NCI-H2107 (cell line): ENCODE results near the gene MAPK1IP1L.
"Not testable (repeated sequence)": the region's sequence is repeated elsewhere in the genome, so short reads cannot be mapped to it uniquely, and the experiment has no call there.

ENCODE experiments used
- DNase-seq: peaks from one replicate; lab custom pipeline; 2025; lab: John Stamatoyannopoulos, UW

The MAPK1IP1L gene

DNA sequence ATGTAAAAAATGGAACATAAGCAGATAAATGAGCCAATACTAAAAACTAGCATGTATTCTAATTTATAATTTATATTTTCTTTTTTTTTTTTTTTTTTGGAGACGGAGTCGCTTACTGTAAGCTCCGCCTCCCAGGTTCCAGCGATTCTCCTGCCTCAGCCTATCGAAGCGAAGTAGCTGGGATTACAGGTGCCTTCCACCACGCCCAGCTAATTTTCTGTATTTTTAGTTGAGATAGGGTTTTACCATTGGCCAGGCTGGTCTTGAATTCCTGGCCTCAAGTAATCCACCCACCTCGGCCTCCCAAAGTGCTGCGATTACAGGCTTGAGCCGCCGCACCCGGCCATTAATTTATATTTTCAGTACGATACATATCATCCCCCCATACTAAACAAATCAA lies 2.7 kb downstream of the MAPK1IP1L start:
- DNase-seq, result no peak

DNA sequence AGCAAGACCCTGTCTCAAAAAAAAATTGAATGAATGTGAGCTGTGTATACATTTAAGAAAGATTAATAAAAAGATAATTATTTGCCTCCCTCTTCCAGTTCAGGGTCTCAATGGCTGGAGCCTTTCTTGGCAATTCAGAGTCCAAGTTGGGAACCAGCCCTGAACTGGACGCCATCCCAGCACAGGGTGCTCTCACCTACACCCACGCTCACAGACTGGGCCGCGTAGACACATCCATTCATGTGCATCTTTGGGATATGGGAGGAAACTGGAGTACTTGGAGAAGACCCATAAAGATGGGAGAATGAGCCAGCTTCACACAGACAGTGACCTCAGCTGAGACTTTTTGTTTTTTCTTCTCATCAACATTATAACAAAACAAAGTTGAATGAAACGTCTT lies 6.5 kb downstream of the MAPK1IP1L start:
- DNase-seq, result no peak

DNA sequence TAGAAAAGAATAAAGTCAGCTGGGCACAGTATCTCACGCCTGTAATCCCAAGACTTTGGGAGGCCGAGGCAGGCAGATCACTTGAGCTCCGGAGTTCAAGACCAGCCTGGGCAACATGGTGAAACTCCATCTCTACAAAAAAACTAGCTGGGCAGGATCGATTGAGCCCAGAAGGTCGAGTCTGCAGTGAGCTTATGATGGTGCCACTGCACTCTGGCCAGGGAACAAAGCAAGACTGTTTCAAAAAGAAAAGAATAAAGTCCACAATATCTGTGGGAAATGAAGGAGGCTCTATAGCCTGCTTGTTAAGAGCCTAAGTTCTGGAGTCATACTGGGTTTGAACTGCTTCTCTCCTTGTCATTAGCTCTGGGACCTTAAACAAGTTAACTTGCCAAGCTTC lies 7.9 kb downstream of the MAPK1IP1L start:
- DNase-seq, result no peak

DNA sequence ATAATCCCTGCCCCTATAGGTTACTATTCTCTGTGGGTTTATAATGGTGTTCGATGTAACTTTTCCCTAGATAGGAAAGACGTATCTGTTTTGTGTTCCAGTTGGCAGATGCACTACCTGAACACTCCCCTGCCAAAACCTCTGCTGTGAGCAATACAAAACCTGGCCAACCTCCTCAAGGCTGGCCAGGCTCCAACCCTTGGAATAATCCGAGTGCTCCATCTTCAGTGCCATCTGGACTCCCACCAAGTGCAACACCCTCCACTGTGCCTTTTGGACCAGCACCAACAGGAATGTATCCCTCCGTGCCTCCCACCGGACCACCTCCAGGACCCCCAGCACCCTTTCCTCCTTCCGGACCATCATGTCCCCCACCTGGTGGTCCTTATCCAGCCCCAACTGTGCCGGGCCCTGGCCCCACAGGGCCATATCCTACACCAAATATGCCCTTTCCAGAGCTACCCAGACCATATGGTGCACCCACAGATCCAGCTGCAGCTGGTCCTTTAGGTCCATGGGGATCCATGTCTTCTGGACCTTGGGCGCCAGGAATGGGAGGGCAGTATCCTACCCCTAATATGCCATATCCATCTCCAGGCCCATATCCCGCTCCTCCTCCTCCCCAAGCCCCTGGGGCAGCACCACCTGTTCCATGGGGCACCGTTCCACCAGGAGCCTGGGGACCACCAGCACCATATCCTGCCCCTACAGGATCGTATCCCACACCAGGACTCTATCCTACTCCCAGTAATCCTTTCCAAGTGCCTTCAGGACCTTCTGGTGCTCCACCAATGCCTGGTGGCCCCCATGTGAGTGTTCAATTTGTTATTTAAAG lies 11.3 kb downstream of the MAPK1IP1L start:
- no peak for DNase-seq

DNA sequence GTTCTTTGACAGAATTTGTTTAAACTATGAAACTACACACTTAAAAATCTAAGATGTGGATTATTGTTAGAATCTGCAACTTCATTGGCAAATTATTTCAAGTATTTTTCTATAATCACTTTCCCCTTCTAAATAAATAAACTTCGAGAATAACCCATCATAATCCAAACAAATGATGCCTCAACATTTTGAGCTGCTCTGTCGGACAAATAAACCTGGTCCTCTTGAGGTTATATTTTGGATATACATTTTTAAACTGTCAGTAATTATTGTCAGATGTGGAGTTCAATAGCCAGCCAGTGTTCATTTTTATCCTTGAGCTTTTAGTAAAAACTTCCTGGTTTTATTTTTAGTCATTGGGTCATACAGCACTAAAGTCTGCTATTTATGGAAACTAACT lies 13.4 kb downstream of the MAPK1IP1L start:
- DNase-seq, result not testable (repeated sequence)

DNA sequence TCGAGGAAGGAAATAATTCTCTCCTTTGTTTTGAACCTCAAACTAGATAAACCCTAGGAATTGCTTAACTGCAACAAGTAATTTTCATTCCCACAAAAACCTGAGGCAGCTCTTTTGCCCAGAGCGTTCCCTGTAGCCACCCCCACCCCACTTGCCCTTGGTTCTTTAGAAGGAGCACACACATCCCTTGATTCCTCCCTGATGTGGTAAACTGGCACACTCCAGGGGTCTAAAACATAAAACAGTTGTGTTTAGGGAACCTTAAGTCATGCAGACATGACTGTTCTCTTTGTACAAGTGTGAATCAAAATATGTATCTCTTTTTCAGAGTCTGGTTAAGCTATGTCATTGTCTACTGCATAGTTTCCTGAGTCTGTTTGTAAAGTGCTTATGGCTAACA lies 14.0 kb downstream of the MAPK1IP1L start:
- DNase-seq, result no peak

DNA sequence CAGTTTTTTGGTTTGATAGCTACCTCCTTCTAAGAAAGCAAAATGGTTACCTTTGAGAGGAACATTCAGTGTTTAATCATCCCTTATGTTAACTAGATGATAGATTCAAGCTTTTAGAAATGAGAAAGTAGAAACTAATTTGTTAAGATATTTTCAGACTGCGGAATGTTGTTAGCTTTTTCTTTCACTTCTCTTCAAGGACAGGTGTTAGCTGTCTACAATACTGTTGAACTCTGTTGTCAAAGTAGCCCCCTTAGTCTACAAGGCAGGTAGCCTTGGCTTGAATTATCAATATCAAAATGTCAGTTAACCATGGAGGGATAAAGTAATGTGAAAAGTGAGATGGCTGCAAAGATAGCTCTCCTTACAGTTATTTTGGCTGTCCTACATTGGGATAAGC lies 14.8 kb downstream of the MAPK1IP1L start:
- DNase-seq, result no peak

DNA sequence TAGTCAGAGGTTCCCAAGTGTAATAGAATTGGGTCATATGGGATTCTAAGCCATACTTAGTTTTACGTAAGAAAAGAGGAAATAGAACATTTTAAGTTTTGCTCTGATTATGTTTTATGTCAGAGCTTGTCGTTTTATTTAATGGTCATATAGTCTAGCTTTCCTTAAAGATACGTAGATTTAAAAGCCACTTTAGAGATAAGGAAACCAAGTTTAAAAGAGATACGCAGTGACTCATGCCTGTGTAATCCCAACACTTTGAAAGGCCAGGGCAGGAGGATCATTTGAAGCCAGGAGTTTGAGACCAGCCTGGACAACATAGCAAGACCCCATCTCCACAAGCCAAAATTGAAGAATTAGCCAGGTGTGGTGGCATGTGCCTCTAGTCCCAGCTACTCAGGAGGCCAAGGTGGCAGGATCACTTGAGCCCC lies 19.5 kb downstream of the MAPK1IP1L start:
- DNase-seq, result no peak

DNA sequence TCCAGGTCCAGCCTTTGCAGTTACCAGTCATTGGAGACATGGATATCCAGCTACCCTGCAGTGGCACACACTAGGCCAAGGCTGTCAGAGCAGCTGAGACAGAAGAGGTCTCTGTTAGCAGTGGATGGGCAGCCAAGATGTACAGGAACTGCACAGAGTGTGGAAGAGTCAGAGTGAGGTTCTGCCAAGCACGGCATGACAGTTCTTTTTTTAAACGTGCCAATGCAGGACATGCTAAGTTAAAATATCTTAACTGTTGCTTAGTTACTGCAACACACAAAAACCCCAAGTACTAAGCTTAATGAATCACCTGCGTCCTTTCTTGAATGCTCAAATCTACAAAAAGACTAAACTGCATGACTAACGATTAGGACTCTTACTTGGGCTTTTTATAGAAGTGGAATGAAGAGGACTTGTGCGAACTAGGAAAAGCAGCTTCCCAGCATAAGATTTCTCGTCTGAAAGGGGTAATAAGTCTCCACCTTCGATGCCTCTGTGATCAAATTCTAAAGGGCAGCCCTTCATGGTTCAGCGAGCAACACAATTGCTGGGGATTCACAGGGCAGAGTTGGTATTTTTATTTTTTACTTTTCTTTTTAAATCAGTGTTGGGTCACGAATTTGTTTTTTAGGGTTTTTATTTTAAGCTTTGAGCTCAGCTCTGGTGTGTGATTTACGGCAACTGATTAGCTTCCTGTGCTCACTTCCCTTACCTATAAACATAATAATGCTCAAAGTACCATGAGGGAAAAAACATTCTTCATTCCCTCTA lies 20.6 kb downstream of the MAPK1IP1L start:
- no peak for DNase-seq

DNA sequence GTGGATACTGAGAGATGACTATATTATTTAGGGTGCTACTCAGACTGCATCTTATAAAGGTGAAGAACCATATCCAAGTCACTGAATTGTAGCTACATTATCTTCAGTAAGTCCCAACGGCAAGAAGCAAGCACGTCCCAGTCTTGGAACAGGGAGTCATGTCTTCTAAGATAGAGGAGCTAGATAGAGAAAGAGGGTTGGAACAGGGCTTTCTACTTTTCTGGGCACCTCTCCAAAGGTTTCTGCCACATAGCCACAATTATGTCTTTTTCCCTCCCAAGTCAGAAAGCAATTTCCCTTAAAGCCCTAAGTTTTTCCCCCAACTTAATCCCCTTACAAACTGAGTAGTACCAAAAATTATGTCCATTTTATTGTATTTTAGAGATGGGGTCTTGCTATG lies 22.4 kb downstream of the MAPK1IP1L start:
- no peak for DNase-seq

DNA sequence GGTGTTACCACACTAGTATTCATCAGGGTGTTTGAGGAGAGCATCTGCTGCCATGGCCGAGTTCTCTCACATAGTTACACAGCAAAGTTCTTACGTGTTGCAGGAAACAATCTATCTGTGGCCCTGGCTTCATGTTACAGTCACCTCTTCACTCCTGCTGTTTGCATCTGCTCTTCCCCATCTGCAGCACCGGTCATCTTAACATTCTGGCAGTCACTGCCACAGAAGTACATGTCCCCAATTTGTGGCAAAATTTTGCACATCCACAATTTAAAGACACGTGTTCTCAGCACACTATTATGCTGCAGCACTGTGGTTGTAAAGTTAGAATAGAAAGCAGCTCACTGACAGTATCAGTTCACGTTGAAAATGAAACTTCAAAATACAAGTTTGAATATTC lies 23.2 kb downstream of the MAPK1IP1L start:
- DNase-seq, result peak; percentile 37

DNA sequence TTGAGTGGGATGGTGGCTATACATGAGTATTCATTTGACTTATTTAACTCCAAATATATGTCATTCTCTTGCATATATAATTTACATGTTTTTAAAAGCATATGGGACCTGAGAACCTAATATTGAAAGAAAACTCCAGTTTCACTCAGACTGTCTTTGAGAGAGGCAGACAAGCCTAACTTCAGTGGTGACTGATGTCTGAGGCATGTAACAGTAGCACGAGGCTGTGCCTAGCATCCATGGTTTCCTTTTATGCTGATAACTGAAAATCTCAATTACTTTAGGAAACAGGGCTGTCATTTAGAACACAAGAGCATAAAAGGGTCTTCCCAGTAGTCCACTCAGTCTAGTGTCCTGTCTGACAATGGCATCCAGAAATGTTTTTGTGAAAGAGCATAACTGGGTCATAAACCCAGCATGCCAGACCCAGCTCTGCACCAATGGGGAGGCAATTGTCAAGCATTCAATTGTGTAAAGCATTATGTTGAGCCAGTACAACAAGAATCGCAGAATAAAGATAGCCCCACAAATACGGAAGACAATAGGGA lies 24.3 kb downstream of the MAPK1IP1L start:
- no peak for DNase-seq

DNA sequence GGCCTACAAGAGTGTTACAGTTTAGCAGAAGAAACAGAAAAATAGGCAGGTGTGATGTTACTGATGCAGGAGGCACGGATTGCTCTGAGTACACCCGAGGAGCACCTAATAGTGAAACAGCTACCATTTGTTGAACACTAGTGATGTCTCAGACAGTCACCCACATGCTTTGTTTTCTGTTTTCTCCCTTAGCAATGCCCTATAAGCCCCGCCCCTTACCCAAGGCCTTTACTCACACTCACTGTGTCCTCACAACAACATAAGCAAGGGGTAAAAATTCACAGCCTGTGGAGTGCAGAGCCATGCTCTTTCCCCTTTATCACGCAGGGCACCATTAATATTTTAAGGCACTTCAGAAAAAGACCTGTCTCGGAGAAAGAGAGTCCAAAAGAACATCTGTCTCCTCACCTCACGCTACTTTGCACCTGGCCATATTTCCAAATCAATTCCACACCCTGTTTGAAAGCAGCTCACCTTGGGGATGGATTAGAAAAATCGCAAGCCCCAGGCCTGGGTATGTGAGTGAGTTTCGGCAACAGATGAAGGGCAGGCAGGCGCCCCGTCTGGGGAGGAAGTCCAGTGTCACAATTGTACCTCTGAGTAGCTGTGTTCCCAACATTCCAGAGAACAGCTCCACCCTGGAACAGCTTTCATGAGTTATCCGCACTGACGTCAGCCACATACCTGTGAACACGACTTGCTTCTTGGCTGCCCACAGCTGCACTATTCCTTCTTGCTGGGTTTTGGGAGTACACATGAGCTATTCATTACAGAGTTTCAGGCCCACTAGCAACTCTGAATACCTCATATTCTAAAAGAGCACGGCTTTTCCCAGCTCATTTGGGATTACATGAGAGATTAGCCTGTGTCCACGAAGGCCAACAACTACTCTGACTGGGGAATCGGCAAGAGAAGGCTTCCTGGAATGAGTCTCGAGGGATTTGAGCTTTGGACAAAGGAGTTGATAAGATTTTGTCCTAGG lies 26.0 kb downstream of the MAPK1IP1L start:
- DNase-seq, result no peak

DNA sequence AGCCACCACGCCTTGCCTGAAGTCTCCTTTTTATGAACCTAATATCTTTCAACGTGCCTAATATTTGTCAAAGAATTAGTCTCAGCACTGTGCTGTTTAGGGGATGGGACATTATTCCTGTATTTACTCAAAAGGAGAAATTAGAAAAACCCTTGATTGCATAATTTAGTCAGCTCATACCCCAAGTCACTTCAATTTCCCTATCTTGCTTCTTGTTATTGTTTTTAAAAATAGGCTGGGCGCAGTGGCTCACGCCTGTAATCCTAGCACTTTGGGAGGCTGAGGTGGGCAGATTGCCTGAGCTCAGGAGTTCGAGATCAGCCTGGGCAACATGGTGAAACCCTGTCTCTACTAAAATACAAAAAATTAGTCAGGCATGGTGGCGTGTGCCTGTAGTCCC lies 28.5 kb downstream of the MAPK1IP1L start:
- DNase-seq, result not testable (repeated sequence)

DNA sequence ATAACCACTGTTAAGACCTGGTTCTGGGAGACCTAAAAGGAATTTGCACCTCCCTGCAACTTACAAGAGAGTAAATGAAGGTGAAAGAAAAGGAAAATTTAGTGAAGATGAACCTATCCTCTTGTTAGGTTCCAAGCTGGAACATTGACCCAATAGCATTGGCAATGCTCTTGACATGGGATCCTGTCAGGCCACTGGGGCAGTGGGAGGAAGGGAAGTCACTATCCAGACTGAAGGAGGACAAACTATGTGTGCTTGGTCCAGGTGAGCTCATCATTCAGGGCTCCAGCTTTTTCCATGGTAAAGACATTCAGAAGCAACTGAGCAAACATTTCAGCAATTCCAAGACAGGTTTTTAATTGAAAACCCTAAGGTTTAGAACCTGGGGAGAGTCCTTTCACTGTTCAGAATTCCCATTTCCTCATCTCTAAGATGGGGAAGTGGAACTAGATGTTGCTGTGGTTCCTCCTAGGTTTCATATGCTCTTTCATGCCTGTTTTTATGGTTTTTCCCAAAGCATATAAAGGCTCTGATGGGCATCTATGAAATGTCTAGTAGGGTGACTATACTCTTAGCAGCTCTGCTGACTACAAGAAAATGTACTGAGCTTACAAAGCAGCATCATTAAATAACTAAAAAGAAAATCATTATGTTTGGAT lies 33.1 kb downstream of the MAPK1IP1L start:
- DNase-seq, result no peak

DNA sequence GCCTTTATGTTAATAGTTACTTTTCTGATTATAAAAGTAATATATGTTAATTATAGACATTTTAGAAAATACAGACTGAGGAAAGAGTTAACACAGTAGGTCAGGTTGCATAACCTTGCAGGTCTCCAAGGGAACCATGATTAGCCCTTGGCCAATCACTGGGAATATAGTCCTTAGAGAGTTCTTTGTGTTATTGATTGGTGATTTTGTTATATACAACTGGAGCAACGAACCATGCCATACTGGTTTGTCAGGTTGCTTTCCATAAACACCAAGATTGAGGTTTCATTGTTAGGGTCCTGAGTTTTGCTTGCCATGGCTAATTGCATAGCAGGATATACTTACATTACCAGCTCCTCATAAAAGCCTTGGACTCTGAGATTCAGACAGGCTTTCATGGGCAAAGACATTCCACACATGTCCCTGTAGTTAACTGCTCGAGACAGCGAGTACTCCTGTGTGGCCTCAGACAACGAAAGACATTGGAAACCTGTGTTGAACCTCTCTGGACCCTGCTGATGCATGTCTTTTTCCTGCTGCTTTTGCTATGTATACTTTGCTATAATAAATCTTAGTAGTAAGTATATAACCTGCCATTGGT lies 33.7 kb downstream of the MAPK1IP1L start:
- DNase-seq, result no peak

DNA sequence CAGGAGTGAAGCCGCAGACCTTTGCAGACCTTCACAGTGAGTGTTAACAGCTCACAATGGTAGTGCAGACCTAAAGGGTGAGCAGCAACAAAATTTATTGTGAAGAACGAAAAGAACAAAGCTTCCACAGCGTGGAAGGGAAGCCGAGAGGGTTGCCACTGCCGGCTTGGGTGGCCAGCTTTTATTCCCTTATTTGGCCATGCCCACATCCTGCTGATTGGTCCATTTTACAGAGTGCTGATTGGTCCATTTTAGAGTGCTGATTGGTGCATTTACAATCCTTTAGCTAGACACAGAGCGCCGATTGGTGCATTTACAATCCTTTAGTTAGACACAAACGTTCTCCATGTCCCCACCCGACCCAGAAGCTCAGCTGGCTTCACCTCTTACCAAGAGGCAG lies 35.5 kb downstream of the MAPK1IP1L start:
- no peak for DNase-seq

DNA sequence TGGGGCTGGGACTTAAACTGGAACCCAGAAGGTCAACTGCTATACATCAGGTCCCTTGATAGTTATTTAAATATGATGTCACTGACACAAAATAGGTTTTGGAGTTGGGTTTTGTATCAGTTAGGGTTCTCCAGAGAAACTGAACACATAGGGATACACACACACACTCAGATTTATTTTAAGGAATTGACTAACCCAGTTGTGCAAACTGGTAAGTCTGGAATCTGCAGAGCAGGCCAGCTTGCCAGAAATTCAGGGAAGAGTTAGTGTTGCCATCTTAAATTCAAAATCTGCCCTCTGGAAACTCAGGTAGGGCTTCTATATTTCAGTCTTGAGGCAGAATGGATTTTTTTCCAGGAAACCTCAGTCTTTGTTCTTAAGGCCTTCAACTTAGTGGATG lies 36.9 kb downstream of the MAPK1IP1L start:
- no peak for DNase-seq

DNA sequence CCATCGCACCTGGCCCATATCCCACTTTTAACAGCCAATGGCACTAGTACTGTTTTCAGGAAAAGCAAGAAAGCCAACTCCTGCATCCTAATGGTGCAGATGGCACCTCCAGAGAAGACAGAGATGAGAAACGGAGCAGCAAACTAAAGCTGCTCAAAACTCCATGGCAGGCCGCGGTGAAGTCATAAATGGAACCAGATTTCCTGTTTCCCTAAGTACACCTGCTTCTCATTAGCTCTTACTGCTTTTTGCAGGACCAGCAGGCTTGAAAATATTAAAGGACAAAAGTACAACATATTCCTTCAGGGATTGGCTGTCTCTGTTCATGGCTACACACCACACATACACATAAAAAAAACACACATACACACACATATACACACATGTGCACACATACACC lies 40.9 kb downstream of the MAPK1IP1L start:
- DNase-seq, result no peak

DNA sequence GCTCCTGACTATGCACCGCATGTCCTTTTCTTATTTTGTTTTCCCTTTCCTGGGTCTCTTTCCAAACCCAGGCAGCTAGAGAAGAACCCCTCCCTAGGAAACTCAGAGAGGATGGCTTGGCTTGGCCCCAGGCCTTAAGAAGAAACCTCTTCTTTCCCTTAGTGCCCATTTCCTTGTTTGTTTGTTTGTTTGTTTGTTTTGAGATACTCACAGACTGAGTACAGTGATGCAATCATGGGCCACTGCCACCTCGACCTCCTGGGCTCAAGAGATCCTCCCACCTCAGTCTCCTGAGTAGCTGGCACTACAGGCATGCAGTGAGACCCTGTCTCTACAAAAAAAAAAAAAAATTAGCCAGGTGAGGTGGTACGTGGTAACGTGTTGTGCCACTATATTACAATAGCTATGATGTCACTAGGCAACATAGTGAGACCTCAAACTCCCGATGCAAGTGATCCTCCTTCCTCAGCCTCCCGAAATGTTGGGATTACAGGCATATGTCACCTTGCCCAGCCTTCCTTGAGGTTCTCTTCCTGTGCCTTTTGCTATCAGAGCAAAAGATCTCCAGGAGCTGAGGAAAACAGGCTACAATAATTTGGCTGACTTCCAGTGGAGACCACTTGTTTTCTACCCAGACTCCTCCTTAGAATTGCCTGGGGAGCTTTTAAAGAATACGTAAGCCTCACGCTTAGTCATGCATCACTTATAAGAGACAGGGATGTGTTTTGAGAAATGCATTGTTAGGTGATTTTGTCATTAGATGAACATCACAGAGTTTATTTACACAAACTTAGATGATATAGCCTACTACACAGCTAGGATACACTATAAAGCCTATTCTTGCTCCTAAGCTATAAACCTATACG lies 43.1 kb downstream of the MAPK1IP1L start:
- DNase-seq, result peak; percentile 66
